GM23338 (cell line): ENCODE data around the gene LRRC4B. TPM values are rescaled to one million over a fixed set of nuclear protein-coding genes. Genes with fewer than 3 reads are reported as not detected.
"Not testable (repeated sequence)": the region's sequence is repeated elsewhere in the genome, so short reads cannot be mapped to it uniquely, and the experiment has no call there.

Experiments used
- ATAC-seq: fragments of 200-7000 bp; cut with Tn5 transposase; 3 replicates; pipeline ENCODE4 v1.9.1; 2020
- DNase-seq: peaks from one replicate; pipeline ENCODE4 v3.0.0-alpha.2; 2015; ENCODE audit warnings: low spot score
- H2AFZ ChIP-seq: fragments of 200-600 bp; sonication (generic); 2 replicates; pipeline ENCODE4 v1.8.0; 2016; ENCODE audit warnings: antibody characterized with exemption, mild to moderate bottlenecking, moderate library complexity
- H3F3A ChIP-seq: fragments of 200-600 bp; sonication (generic); replicated peaks from 2 replicates; pipeline ENCODE4 v1.8.0; 2017; ENCODE audit warnings: antibody characterized with exemption, mixed run types, low read depth
- H3K27ac ChIP-seq: fragments of 200-600 bp; sonication (generic); 2 replicates; pipeline ENCODE4 v1.6.1; 2016; ENCODE audit warnings: low read depth
- H3K27me3 ChIP-seq: fragments of 200-600 bp; sonication (generic); 2 replicates; pipeline ENCODE4 v1.8.0; 2016; ENCODE audit warnings: mild to moderate bottlenecking, mixed run types, moderate library complexity; ENCODE audit not compliant: insufficient read depth
- H3K36me3 ChIP-seq: fragments of 200-600 bp; sonication (generic); 2 replicates; pipeline ENCODE4 v1.8.0; 2016; ENCODE audit warnings: mild to moderate bottlenecking; ENCODE audit not compliant: insufficient read depth
- H3K4me1 ChIP-seq: fragments of 200-600 bp; sonication (generic); 2 replicates; pipeline ENCODE4 v1.8.0; 2016; ENCODE audit warnings: mild to moderate bottlenecking, moderate library complexity; ENCODE audit not compliant: insufficient read depth
- H3K4me2 ChIP-seq: fragments of 200-600 bp; sonication (generic); 2 replicates; pipeline ENCODE4 v1.7.1; 2017; ENCODE audit warnings: mixed run types
- H3K4me3 ChIP-seq: fragments of 200-600 bp; sonication (generic); 2 replicates; pipeline ENCODE4 v1.6.1; 2016; ENCODE audit warnings: mixed run types
- H3K79me2 ChIP-seq: fragments of 200-600 bp; sonication (generic); replicated peaks from 2 replicates; pipeline ENCODE4 v1.8.0; 2017; ENCODE audit warnings: mild to moderate bottlenecking; ENCODE audit not compliant: insufficient read depth
- H3K9me2 ChIP-seq: fragments of 200-600 bp; sonication (generic); 2 replicates; pipeline ENCODE4 v1.8.0; 2017; ENCODE audit not compliant: insufficient read depth
- H4K20me1 ChIP-seq: fragments of 200-600 bp; sonication (generic); replicated peaks from 2 replicates; pipeline ENCODE4 v1.8.0; 2017; ENCODE audit warnings: mild to moderate bottlenecking; ENCODE audit not compliant: insufficient read depth
- H3K27ac Mint-ChIP-seq: 2 replicates; pipeline ENCODE4 v1.8.0; 2020; ENCODE audit warnings: inconsistent platforms, mild to moderate bottlenecking, moderate library complexity, mixed read lengths
- H3K27me3 Mint-ChIP-seq: 3 replicates; pipeline ENCODE4 v1.8.0; 2022; ENCODE audit warnings: low read depth, mild to moderate bottlenecking, moderate library complexity, mixed read lengths, inconsistent platforms; ENCODE audit not compliant: insufficient read depth, poor library complexity
- H3K36me3 Mint-ChIP-seq: 3 replicates; pipeline ENCODE4 v1.8.0; 2021; ENCODE audit warnings: low read depth, mild to moderate bottlenecking, inconsistent platforms, moderate library complexity, mixed read lengths
- H3K4me1 Mint-ChIP-seq: 3 replicates; pipeline ENCODE4 v1.8.0; 2020; ENCODE audit warnings: mild to moderate bottlenecking, inconsistent platforms, mixed read lengths
- H3K4me3 Mint-ChIP-seq: 3 replicates; pipeline ENCODE4 v1.8.0; 2021; ENCODE audit warnings: moderate library complexity, mild to moderate bottlenecking, inconsistent platforms, mixed read lengths
- H3K9me3 Mint-ChIP-seq: 3 replicates; pipeline ENCODE4 v1.8.0; 2020; ENCODE audit warnings: moderate library complexity, mild to moderate bottlenecking, inconsistent platforms, mixed read lengths
- EZH2phosphoT487 ChIP-seq: fragments of 200-600 bp; sonication (generic); IDR thresholded peaks from one replicate; pipeline ENCODE4 v1.8.1; 2018; ENCODE audit warnings: antibody characterized with exemption; ENCODE audit not compliant: unreplicated experiment
- JUNB ChIP-seq: IDR thresholded peaks from one replicate; pipeline ENCODE4 v1.6.1; 2016; ENCODE audit warnings: antibody characterized with exemption; ENCODE audit not compliant: unreplicated experiment
- POLR2AphosphoS5 ChIP-seq: IDR thresholded peaks from 2 replicates; pipeline ENCODE4 v1.6.1; 2016; ENCODE audit warnings: antibody characterized with exemption, low read depth
- REST ChIP-seq: IDR thresholded peaks from one replicate; pipeline ENCODE4 v1.6.1; 2018; ENCODE audit warnings: antibody characterized with exemption; ENCODE audit not compliant: unreplicated experiment
- STAT1 ChIP-seq: IDR thresholded peaks from one replicate; pipeline ENCODE4 v1.6.1; 2016; ENCODE audit warnings: antibody characterized with exemption; ENCODE audit not compliant: unreplicated experiment
- ZNF114 ChIP-seq: fragments of 250-450 bp; sonication (Bioruptor Pico); IDR thresholded peaks from 2 replicates; pipeline ENCODE4 v1.5.0; 2020; ENCODE audit warnings: mild to moderate bottlenecking, moderate library complexity
- ZNF331 ChIP-seq: fragments of 250-450 bp; sonication (Bioruptor Pico); IDR thresholded peaks from 2 replicates; pipeline ENCODE4 v1.5.0; 2020; ENCODE audit warnings: low read depth, mild to moderate bottlenecking, moderate library complexity
- polyA plus RNA-seq: library from polyadenylated mRNA; unstranded; fragments of >200 nt; fragmentation: Nextera tagmentation; extraction: Ambion mirVana; gene quantifications from 2 replicates; pipeline ENCODE4 v1.2.1, GENCODE V29; 2016
- total RNA-seq: library from RNA; depleted of rRNA; stranded (reverse); fragments of >200 nt; shearing (Covaris generic); gene quantifications from 2 replicates; pipeline ENCODE4 v1.2.3, GENCODE V29; 2014

The LRRC4B gene
- total and polyA plus RNA-seq, 2 experiments from 2014 or later: 2.0 to 13.2 TPM

GRCh38 chr19:50475101-50475568, 93.1 kb downstream of the LRRC4B start (continued):
- TF ChIP-seq REST: no peak
- TF ChIP-seq ZNF331 (CRISPR knock-in tag): no peak
- TF ChIP-seq EZH2phosphoT487: no peak
- TF ChIP-seq ZNF114 (CRISPR knock-in tag): no peak
- no peak for TF ChIP-seq POLR2AphosphoS5
- no peak for TF ChIP-seq STAT1

GRCh38 chr19:50473336-50473735, 94.9 kb downstream of the LRRC4B start:
- peaks cover 16% of the 10 kb centered on the region for H3K79me2 ChIP-seq
- not testable (repeated sequence) for H3K4me3 Mint-ChIP-seq, H3K4me3 ChIP-seq, H4K20me1 ChIP-seq, H2AFZ ChIP-seq, H3K36me3 ChIP-seq, H3K27me3 ChIP-seq, DNase-seq, H3K4me1 Mint-ChIP-seq, H3K9me2 ChIP-seq, H3K27ac ChIP-seq, H3K4me2 ChIP-seq, H3K27ac Mint-ChIP-seq, ATAC-seq
- Mint-ChIP-seq H3K36me3 (peaks cover 54% of the 10 kb centered on the region), H3K27me3 (peaks cover 15% of the 10 kb centered on the region), H3K9me3 (peaks cover 94% of the 10 kb centered on the region)
- peaks cover 10% of the 10 kb centered on the region; the same call in 1 of the 2 replicates for H3K4me1 ChIP-seq
- H3F3A ChIP-seq: peaks cover 10% of the 10 kb centered on the region

GRCh38 chr19:50468818-50469217, 99.4 kb downstream of the LRRC4B start:
- DNase-seq (no peak), ATAC-seq (no peak)
- Histone ChIP-seq H3K4me1 (0 out of 2 replicates have a peak, but pooled peaks cover 3% of the 10 kb centered on the region), H3K27me3 (no peaks in the 10 kb centered on the region), H4K20me1 (no peaks in the 10 kb centered on the region), H2AFZ (no peak overlapping the region), H3K9me2 (no peaks in the 10 kb centered on the region), H3K4me3 (no peak overlapping the region), H3K79me2 (no peaks in the 10 kb centered on the region), H3F3A (peaks cover 8% of the 10 kb centered on the region), H3K36me3 (no peaks in the 10 kb centered on the region), H3K27ac (no peak overlapping the region), H3K4me2 (no peak overlapping the region)
- H3K4me1 Mint-ChIP-seq: no peaks in the 10 kb centered on the region
- H3K36me3 Mint-ChIP-seq: peaks cover 45% of the 10 kb centered on the region
- no peak for TF ChIP-seq POLR2AphosphoS5
- TF ChIP-seq JUNB: no peak
- H3K27me3 Mint-ChIP-seq: peaks cover 12% of the 10 kb centered on the region
- no peak overlapping the region for H3K27ac Mint-ChIP-seq
- no peak overlapping the region for H3K4me3 Mint-ChIP-seq
- H3K9me3 Mint-ChIP-seq: peaks cover 95% of the 10 kb centered on the region
